Neutrophil (primary cell): Measurements from ENCODE around the gene SMYD1.

Experiments
- H3K27ac ChIP-seq: fragments of 200-600 bp; sonication (generic); 2 replicates; pipeline ENCODE4 v1.5.1; 2016; ENCODE audit warnings: mild to moderate bottlenecking, moderate library complexity
- H3K27me3 ChIP-seq: fragments of 200-600 bp; sonication (generic); 2 replicates; pipeline ENCODE4 v1.6.0; 2016; ENCODE audit warnings: mild to moderate bottlenecking
- H3K36me3 ChIP-seq: fragments of 200-600 bp; sonication (generic); 2 replicates; pipeline ENCODE4 v1.5.1; 2017
- H3K4me1 ChIP-seq, 2 experiments: fragments of 200-600 bp in 1 of 2; sonication (generic) in 1 of 2; 1 replicate in 1 of 2; 2 replicates in 1 of 2; pipeline versions ENCODE4 v1.5.1 to v1.6.1; 2013 to 2016; ENCODE audit warnings: low read depth in 1 of 2, low read length in 1 of 2, mild to moderate bottlenecking in 1 of 2, moderate library complexity in 1 of 2; ENCODE audit not compliant: control insufficient read depth in 1 of 2, insufficient read depth in 1 of 2
- H3K4me3 ChIP-seq, 2 experiments: fragments of 200-600 bp in 1 of 2; sonication (generic) in 1 of 2; 1 replicate in 1 of 2; 2 replicates in 1 of 2; pipeline ENCODE4 v1.5.1; 2013 to 2016; ENCODE audit warnings: low read depth in 1 of 2, low read length in 1 of 2, mild to moderate bottlenecking in 1 of 2, moderate library complexity in 1 of 2
- H3K9me3 ChIP-seq: fragments of 200-600 bp; sonication (generic); 2 replicates; pipeline ENCODE4 v1.5.1; 2016
- TF ChIP-seq, protein P1 (sequence below): fragments of 200-600 bp; sonication (generic); IDR thresholded peaks from 2 replicates; pipeline ENCODE4 v1.5.1; 2016; ENCODE audit warnings: antibody characterized with exemption

Gene SMYD1

DNA sequence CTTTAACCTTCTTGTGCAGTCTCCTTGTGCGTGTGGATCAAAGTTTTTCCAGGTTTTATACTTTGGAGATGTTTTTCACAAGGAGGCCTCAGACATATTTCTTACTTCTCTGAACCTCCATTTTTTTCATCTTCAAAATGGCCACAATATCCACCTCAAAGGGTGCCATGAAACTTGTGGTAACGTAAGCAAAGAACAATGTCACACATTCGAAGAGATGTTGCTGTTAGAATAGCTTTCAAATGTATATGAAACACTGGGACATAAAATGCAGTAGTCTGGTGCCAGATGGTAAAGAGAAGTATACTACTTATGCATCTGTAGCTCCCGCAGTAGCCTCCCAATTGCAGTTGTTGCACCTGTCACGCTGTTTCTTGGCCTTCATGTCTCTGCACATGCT, 9.4 kb upstream of the SMYD1 start:
- H3K4me1 ChIP-seq, result peaks cover 38 to 39% of the 10 kb centered on the region in 2 experiments
- TF ChIP-seq, protein P1, sequence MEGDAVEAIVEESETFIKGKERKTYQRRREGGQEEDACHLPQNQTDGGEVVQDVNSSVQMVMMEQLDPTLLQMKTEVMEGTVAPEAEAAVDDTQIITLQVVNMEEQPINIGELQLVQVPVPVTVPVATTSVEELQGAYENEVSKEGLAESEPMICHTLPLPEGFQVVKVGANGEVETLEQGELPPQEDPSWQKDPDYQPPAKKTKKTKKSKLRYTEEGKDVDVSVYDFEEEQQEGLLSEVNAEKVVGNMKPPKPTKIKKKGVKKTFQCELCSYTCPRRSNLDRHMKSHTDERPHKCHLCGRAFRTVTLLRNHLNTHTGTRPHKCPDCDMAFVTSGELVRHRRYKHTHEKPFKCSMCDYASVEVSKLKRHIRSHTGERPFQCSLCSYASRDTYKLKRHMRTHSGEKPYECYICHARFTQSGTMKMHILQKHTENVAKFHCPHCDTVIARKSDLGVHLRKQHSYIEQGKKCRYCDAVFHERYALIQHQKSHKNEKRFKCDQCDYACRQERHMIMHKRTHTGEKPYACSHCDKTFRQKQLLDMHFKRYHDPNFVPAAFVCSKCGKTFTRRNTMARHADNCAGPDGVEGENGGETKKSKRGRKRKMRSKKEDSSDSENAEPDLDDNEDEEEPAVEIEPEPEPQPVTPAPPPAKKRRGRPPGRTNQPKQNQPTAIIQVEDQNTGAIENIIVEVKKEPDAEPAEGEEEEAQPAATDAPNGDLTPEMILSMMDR, result no peak
- no peaks in the 10 kb centered on the region for H3K27me3 ChIP-seq
- H3K9me3 ChIP-seq, result no peaks in the 10 kb centered on the region
- H3K36me3 ChIP-seq, result no peaks in the 10 kb centered on the region
- no peak overlapping the region for H3K27ac ChIP-seq
- no peak overlapping the region for H3K4me3 ChIP-seq

DNA sequence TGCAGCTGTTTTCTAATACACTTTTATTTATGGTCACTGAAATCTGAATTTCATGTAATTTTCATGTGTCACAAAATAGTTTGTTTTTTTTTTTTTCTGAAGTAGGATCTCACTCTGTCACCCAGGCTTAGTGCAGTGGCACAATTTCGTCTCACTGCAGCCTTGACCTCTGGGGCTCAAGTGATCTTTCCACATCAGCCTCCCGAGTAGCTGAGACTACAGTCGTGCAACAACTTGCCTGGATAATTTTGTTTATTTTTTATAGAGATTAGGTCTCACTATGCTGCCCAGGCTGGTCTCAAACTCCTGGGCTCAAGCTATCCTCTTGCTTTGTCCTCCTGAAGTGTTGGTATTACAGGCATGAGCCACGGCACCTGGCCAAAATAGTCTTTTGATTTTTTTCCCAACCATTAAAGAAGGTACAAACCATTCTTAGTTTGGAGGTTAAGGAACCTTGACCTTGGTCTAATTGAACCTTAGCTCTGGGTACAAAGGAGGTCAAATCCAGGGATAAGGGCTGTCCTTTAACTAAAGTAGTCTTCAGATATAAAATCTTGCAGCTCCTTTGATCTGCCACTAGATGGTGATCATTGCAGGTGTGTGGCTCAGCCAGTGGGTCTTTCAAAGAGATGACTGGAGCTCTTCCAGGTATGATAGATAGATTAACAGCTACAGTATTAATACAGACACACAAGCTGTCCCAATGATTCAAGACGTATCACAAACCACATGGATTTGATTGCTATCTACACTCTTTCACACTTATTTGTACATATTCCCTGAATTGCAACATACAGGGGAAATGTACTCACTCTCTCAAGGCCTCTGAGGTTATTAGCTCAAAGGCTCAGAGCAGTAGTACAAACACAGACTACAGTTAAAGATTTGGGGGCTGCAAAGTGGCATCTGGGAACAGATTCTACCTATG, 7.4 kb upstream of the SMYD1 start:
- Histone ChIP-seq H3K9me3 (no peaks in the 10 kb centered on the region), H3K27ac (peak overlapping the region; percentile 56), H3K36me3 (no peaks in the 10 kb centered on the region), H3K4me1 (peaks cover 21% of the 10 kb centered on the region in 2 experiments), H3K4me3 (no peak overlapping the region), H3K27me3 (no peaks in the 10 kb centered on the region)
- TF ChIP-seq, protein P1, result peak; percentile 73

DNA sequence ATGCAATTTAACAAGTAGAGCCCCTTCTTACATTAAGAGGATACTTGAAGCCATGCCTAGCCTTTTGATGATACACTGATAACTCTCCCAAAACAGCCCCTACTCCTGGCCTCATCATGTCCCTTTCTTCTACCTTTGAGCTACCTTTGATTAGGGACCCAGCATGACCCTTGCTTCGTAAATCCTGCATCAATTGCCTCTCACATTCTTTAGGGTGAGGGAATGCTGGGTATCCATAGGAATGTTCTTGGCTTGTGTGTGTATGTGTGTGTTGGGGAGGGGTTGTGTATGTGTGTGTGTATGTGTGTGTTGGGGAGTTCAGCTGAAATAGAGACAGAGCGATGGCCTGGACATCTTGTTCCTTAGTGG, 6.7 kb upstream of the SMYD1 start:
- H3K9me3 ChIP-seq, result no peaks in the 10 kb centered on the region
- H3K36me3 ChIP-seq, result no peaks in the 10 kb centered on the region
- H3K4me3 ChIP-seq, result no peak overlapping the region
- TF ChIP-seq, protein P1, result no peak
- H3K27me3 ChIP-seq, result no peaks in the 10 kb centered on the region
- H3K4me1 ChIP-seq, result peaks cover 19 to 21% of the 10 kb centered on the region in 2 experiments
- peak overlapping the region; percentile 56 for H3K27ac ChIP-seq

DNA sequence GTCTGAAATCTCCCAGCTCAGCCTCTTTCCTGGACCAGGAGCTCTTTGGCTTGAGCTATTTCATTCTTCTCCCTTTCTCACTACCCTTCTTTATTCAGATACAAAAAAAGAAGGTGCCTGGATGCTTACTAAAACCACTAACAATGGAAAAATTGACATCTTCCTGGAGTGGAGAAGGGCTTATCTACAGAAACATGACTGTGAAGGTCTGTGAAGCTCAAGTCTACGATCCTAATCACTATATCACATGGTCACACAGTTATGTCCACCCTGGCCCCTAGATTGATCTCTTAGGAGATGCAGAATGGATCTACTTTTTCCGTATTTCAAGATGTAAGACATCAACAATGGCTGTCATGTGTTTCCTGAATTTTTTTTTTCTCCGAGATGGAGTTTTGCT, 6.3 kb upstream of the SMYD1 start:
- no peaks in the 10 kb centered on the region for H3K36me3 ChIP-seq
- TF ChIP-seq, protein P1, result no peak
- H3K27me3 ChIP-seq, result no peaks in the 10 kb centered on the region

DNA sequence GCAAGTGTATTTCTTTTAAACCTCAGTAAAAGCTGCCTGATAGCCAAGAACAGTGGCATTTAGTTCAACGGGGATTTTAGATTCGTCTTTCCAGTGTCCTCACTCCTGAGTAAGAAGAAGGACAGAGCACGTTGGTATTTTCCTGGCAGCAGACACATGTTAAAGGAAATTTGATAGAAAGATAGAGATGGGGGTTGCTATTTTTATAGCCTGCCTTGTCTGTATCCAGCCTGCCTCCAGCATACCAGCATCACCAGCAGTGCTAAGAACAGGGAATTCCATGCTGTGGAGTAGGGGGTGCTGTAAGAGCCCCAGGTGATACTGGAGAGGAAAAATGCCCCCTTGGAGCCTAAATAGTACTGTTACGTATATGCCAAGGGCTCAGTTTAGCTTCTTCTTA, 1.1 kb upstream of the SMYD1 start:
- H3K27ac ChIP-seq, result no peak overlapping the region

More for the DNA sequence above, 6.3 kb upstream of the SMYD1 start:
- Histone ChIP-seq H3K4me3 (no peak overlapping the region), H3K9me3 (no peaks in the 10 kb centered on the region), H3K4me1 (peaks cover 15 to 17% of the 10 kb centered on the region in 2 experiments), H3K27ac (no peak overlapping the region)

More for the DNA sequence above, 1.1 kb upstream of the SMYD1 start:
- Histone ChIP-seq H3K36me3 (no peaks in the 10 kb centered on the region), H3K4me1 (peaks cover 0 to under 1% of the 10 kb centered on the region in 2 experiments), H3K9me3 (no peaks in the 10 kb centered on the region), H3K4me3 (no peak overlapping the region), H3K27me3 (no peaks in the 10 kb centered on the region)
- TF ChIP-seq, protein P1, result no peak
